SHP77 (cell line): Measurements from ENCODE around the gene SULT1A1.
"Not testable (repeated sequence)": the region's sequence is repeated elsewhere in the genome, so short reads cannot be mapped to it uniquely, and the experiment has no call there.

ENCODE experiments used
- DNase-seq, 2 experiments: peaks; one replicate each; lab custom pipeline; 2025; lab: John Stamatoyannopoulos, UW

Gene SULT1A1

DNA sequence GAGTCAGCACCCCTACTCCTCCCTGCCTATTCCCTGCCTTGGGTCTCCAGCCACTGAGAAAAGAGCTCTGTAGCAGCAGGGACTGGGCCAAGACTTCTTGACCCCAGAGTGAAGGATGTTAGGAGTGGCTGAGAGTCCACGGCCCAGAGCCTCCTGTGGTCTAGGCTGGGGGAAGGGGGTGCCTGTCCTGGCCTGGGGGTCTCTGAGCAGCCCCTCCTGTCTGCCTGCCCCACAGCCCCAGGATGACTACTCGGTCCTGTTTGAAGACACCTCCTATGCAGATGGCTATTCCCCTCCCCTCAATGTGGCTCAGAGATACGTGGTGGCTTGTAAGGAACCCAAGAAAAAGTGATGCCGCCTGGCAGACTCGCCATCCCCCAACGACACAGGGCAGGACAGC lies 18.5 kb downstream of the SULT1A1 start:
- no peak for DNase-seq

DNA sequence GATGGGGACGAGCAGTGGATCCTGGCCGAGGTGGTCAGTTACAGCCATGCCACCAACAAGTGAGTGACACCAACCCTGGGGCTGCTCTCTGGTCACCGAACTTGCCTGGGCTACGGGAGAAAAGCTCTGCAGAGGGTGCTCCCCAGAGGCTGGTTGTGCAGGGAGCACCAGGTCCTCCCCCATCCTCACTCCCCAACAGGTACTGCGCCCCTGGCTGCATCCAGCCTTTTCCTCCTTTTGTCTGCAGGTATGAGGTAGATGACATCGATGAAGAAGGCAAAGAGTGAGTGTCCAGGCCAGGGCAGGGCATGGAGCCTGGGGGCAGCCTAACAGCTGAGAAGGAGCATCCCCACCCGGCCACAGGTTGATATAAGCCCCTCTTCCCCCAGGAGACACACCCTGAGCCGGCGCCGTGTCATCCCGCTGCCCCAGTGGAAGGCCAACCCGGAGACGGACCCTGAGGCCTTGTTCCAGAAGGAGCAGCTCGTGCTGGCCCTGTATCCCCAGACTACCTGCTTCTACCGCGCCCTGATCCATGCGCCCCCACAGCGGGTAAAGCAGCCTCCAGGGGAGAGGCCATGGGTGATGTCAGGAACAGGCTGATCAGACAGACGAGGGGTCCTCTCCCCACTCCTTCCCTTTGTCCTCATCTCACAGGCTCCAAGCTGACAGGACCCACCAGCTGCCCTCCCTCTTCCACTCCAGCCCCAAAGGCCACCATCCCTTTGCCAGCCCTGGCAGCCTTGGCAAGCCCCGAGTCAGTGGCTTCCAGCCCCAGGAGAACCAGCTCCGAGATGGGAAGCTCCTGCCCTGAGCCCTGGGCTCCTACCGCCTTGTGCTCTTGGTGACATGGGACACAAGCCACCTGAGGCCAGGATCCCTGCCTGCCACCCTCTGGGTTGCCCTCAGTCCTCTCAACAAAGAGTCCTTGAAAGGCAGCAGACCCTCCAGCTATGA lies 19.2 kb downstream of the SULT1A1 start:
- DNase-seq: no peak

DNA sequence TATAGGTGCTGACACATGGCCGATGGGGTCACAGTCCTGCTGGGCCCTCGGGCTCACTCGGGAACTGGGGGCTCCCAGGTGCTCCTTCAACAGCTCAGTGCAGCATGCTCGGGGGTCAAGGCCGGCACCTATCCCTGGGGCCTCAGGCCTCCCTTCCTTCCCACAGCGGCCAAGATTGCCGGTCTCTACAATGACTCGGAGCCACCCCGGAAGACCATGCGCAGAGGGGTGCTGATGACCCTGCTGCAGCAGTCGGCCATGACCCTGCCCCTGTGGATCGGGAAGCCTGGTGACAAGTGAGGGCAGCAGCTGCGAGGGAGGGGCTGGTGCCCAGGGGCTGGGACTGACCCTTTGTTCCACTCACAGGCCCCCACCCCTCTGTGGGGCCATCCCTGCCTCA lies 19.9 kb downstream of the SULT1A1 start:
- no peak for DNase-seq

DNA sequence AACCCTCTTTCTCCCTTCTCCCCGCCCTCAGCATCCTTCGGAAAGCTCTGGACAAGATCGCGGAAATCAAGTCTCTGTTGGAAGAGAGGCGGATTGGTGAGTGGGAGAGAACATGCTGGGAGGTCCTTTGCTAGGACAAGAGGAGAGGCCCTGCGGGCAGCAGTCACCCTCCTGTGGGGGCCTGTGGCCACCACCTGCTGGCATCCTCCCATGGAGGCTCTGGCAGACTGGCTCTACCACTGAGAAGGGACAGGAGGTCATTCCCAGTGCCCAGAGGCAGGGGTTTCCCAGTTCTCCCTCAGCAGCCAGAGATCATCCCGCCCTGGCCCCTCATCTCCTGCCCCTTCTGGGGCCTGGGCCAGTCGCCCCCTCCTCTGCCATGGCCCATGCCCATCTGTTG lies 20.8 kb downstream of the SULT1A1 start:
- no peak for DNase-seq

DNA sequence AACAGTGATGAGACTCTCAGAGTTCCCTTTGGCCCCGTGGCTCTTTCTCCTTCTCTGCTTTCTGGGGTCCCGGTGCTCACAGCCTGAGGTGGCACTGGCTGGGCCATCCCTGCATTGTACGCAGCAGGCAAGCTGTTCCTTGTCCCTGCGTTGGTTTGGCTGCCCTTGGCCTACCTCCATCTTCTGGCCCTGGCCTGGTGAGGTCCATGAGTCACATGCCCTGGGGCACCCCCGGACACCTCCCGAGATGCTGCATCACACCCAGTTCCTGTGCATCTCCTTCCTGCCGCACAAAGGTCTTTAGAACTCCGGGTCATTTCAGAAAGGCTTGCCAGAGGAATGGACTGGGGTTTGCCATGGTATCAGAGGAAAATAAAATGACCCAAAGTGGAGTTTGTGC lies 22.5 kb downstream of the SULT1A1 start:
- DNase-seq: no peak

DNA sequence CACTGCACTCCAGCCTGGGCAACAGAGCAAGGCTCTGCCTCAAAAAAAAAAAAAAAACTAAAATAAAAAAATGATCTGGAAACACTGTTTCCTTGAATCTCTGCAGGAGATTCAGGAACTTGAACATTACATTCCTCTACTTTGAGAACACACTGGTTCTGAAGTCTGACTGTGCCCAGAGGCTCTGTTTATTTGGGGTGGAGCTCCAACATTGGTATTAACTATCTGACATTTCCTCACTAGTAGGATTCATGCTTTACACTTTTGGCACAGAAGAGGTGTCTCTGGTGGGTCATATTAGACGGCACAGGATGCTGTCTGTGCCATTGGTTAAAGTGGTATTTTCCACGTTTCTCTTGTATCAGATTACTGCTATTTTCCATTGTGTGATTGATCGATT lies 23.4 kb downstream of the SULT1A1 start:
- no peak for DNase-seq

DNA sequence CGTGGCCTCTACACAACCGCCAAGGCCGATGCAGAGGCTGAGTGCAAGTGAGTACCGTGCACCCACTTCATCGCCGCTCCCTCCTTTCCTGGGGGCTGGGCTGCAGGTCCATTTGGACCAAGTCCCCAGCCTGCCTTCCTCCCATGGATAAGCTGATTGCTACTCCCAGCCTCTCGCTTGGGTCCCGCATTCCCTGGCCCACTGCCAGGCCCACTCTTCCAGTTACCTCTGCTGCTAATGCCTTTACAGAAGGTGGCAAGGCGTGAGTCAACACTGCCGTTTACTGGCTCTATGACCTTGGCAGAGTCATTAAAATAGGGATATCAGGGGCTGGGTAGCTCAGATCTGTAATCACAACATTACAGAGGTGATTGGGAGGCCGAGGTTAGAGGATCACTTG lies 24.2 kb downstream of the SULT1A1 start:
- DNase-seq: no peak

DNA sequence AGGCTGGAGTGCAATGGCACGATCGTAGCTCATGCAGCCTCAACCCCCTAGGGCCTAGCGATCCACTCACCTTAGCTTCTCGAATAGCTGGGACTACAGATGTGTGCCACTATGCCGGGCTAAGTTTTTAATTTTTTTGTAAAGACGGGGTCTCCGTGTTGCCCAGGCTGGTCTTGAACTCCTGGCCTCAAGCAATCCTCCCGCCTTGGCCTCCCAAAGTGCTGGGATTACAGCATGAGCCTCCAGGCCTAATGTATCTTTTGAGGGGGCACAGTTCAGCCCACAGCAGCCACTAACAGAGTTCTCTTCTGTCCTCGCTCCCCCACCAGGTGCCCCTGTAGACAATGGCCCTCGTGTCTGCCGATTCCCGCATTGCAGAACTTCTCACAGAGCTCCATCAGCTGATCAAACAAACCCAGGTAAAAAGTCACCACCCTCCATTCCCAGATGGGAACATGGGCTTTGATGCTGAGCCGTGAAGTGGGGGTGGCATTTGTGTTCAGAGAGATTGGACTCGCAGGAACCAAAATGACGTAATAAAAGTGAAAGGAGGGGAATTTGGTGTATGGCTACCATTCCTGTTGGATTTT lies 29.0 kb downstream of the SULT1A1 start:
- DNase-seq: no peak

DNA sequence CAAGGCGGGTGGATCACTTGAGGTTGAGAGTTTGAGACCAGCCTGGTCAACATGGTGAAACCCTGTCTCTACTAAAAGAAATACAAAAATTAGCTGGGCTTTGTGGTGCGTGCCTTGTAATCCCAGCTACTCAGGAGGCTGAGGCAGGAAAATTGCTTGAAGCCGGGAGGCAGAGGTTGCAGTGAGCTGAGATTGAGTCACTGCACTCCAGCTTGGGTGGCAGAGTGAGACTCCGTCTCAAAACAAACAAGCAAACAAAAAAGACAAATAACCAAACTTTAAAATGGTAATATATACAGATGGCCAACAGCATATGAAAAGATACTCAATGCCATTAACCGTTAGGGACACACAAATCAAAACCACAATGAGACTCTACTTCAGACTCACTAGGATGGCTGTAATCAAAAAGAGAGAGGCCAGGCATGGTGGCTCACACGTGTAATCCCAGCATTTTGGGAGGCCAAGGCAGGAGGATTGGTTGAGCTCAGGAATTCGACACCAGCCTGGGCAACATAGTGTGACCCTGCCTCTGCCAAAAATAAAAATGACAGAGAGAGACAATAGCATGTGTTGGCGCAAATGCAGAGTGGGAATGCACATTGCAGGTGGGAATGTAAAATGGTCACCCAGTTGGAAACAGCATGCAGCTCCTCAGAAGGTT lies 34.3 kb downstream of the SULT1A1 start:
- no peak for DNase-seq

DNA sequence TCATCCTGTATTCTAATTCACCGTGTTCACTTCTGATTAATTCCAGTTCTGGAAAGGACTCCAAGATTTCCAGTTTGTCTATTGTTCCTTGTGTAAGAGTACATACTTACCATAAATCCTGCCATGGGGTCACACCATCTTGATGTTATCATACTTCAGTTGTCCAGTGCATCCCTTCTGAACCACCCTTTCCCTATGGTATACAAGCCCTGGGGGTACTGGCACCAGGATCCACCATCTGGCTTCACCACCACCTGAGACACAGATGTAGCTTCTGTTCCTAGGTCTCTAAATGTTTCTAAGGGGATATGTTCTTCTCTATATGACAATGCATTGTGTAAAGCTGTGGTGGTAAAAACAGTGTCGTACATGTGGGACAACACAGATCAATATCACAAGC lies 34.9 kb downstream of the SULT1A1 start:
- DNase-seq: no peak

DNA sequence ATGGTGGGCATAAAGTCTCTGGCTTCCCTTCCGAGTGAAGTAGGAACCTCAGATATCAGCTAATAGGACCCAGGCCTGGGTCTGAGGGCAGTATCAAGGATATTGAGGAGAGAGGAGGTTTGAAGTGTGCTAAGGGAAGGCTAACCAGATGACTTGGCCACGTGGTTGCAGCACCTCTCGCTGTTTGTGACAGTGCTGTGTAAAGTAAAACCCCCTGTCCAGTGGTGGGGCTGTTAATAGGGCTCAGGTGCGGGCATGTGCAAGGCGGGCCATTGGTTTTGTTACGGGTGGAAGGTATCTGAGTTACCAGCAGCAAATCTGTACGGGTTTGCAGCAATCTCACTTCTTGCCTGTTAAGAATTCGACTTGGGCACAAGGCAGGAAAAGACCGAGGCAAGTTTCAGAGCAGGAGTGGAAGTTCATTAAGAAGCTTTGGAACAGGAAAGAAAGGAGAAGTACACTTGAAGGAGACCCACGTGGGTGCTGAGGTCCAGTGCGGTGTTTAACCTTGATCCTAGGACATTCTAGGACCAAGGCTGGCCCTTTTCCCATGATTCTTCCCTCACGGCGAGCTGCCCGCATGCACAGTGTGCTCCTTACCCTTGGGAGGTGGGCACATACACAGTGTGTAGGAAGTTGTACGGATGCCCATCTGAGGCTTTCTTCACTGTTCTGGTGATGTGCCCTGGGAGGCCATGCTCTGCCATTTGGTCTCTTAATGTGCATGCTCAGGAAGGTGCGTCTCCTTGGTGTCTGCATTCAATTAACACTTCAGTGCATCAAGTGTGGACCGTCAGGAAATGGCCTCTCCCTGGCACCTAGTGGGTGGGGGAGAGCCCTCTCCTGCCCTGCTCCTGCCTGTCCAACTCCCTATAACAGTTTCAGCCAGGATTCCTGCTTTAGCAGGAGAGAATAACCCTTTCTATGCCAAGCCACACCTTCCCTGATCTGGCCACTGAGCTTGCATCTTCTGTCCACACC lies 35.8 kb downstream of the SULT1A1 start:
- DNase-seq: no peak

DNA sequence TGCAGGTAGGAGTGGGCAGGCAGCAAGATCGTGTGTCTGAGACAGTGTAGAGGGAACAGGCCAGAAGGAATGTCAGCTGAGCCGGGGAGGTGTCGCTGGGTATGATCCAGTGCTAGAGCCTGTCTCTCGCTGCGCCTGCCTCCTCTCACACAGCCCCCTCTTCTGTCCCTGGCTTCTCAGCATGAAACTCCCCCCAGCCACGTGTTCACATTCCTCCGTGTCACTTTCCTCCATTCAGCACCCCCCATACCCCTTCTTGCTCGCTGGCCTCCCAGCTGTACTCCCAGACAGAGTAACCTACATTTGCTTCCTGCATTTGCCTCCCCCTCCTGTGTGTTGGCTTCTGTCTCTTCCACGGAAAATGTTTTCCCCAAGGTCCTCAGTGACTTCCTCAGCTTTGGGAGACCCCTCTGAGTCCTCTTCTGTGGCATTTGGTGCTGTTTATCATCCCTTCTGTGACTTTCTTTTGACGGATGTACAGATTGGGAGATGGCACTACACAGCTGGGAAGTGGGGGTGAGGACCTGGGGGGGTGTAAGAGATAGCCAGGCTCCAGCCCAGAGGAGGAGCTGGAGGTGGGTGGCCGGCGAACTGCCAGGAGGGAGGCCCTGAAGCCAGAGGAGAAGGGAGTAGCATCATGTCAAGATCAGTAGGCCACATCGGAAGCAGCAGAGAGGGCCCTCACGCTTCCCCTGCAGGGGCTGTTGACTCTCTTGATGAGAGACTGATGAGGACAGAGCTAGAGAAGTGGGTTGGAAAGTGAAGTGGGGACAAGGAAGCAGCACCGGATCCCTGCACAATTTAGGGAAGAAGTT lies 36.9 kb downstream of the SULT1A1 start:
- DNase-seq: no peak

DNA sequence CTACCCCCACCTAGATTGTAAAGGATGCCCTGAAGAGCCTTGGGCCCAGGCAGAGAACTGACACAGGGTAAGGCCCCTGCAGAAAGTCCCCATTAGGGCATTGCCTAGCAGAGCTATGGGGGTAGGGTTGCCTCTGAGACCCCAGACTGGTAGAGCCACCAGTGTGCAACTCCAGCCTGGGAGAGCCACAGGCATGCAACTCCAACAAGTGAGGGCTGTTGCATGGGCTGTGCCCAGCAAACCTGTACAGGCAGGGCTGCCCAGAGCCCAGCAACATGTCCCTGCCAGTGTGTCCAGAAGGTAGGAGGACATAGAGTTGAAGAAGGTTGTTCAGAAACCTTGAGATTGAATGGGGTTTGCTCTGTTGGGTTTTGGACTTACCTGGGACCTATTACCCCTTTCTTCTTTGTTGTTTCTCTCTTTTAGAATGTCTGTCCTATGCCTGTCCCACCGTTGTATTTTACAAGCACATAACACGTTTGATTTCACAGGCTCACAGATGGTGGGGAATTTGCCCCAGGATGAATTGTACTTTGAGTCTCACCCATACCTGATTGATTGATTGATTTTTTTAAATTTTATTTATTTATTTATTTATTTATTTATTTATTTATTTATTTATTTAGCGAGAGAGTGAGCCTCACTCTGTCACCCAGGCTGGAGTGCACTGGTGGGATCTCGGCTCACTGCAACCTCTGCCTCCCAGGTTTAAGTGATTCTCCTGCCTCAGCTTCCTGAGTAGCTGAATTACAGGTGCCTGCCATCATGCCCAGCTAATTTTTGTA lies 39.7 kb downstream of the SULT1A1 start:
- DNase-seq: no peak

DNA sequence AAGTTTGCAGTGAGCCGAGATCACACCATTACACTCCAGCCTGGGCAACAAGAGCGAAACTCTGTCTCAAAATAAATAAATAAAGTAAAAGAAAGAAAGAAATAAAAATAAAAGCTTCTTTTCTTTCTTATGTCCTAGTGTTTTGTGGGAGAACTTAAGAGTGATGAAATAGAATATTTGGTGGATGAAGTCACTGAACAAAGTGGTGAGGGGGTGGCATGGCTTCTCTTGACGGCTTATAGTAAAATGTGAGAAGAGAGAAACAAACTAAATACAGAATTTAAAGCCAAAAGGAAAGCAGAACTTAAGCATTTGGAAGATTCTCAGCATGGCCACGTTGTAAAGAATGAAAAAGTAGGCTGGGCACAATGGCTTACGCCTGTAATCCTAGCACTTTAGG lies 40.8 kb downstream of the SULT1A1 start:
- no peak for DNase-seq

DNA sequence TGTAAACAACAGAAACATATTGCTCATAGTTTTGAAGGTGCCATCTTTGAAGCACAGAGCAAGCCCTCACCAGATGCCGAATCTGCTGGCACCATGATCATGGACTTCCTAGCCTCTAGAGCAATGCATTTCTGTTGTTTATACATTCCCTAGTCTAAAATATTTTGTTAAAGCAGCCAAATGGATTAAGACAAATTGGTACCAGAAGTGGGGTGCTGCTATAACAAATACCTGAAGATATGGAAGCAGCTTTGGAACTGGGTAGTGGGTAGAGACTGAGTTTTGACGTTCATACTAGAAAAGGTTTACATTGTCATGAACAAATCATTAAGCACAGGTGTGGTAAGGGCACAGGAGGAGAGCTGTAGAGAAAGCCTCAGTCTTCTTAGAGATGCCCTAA lies 42.6 kb downstream of the SULT1A1 start:
- no peak for DNase-seq

DNA sequence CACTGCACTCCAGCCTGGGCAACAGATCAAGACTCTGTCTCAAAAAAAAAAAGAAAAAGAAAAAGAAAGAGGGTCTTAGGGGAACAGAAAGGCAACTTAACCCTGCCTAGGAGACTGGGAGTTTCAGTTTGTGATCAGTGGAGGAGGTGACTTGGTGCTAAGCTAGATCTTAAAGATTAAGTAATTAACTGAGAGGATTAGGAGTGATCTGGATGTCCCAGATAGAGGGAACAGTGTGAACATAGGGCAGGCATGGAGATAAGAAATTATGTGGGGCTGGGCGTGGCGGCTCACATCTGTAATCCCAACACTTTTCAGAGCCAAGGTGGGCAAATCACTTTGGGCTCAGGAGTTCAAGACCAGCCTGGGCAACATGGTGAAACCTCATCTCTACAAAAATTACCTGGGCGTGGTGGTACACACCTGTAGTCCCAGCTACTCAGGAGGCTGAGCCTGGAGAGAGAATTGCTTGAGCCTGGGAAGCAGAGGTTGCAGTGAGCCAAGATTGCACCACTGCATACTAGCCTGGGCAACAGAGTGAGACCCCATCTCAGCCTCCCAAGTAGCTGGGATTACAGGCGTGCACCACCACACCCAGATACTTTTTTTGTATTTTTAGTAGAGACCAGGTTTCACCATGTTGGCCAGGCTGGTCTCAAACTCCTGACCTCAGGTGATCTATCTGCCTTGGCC lies 43.5 kb downstream of the SULT1A1 start:
- DNase-seq: not testable (repeated sequence)

DNA sequence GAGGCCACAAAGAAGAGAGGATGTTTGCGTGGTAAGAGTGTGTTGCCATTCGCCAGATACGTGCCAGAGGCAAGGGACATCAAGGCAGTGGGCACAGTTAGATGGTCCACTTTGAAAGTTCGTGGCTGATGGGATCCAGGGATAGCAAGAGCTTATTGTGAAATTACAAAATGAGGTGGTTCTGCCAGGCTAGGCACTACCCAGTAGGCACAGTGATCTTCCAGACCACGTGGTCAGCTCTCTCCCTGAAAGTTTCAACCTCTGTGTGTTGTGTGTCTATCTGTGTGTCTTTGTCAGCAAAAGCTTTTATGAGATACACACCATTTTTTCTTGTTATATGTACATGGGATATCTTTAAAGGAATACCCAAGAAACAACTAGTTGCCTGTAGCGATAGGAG lies 46.6 kb downstream of the SULT1A1 start:
- no peak for DNase-seq

DNA sequence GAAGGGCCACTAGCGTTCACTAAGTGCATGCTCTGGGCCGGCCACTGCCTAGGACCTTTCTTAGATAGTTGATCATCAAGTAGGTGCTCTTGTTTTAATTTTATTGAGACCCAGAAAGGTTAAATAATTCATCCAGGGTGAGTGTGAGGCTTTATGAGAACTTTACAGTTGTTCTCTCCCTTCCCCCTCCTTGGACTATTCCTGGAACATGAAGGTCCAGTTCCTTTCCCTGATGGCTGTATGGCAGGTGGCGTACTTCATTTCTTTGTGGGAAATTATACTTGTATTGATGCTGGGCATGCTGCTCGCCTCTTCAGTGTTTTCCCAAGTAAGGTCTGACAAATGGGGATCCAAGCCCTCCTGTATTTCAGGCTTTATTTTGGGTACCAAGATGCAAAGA lies 47.6 kb downstream of the SULT1A1 start:
- DNase-seq: no peak

DNA sequence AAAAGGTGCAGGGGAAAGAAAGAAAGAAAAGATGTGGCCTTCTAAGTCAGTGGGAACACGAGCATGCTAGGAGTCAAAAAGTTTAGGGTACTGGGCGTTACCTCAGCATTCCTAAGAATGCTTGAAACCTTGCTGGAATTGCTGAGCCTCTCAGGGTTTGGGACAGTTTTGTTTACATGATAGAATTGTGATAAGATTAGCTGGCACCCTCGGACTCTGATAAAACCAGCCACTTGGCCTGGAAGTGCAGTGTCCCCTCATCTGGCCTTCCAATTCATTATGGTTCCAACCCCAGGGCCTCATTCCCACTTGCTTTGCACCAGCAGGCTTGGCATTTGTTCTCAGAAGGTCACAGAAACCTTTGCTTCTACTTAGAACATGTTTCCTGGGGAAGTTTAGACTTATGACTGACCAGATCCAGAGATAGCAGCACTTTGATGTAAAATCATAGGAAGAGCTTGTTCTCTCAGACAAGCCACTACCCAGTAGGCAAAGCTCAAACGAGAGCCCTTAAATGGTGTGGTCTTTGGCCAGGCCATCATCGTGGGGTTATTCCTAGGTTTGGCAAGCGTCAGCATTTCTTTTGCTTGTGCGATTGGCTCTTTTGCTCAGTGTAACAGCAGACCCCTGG lies 48.2 kb downstream of the SULT1A1 start:
- DNase-seq: no peak
